Measurements from ENCODE around the gene DNAAF5. TPM values are rescaled to one million over a fixed set of nuclear protein-coding genes. Genes with fewer than 3 reads are reported as not detected.
A peak's percentile ranks its signal among the peaks of the same experiment; 100 is the strongest.

The DNAAF5 gene
- total RNA-seq, 1 experiment from 2014 or later: 101 TPM

- peak; percentile 43 for DNase-seq
- Histone ChIP-seq H3K36me3 (replicated peaks; ENCODE audit: control insufficient read depth, insufficient read depth, low read length) (no peaks in the 10 kb centered on the region; the same call in 1 of the 2 replicates), H3K27me3 (ENCODE audit: control insufficient read depth, insufficient read depth, low read length) (no peaks in the 10 kb centered on the region), H3K4me3 (ENCODE audit: insufficient read depth, low read depth, low read length) (no peak overlapping the region)
Observed at GRCh38 chr7:818031-818699, 91.7 kb downstream of the DNAAF5 start.

GRCh38 chr7:820341-820740 lies 93.8 kb downstream of the DNAAF5 start:
- no peak overlapping the region for H3K4me3 ChIP-seq (ENCODE audit: insufficient read depth, low read depth, low read length)
- no peaks in the 10 kb centered on the region for H3K27me3 ChIP-seq (ENCODE audit: control insufficient read depth, insufficient read depth, low read length)
- no peaks in the 10 kb centered on the region; the same call in none of the 2 replicates for H3K36me3 ChIP-seq (replicated peaks; ENCODE audit: control insufficient read depth, insufficient read depth, low read length)
- DNase-seq: no peak

GRCh38 chr7:821688-822087 lies 95.2 kb downstream of the DNAAF5 start:
- H3K36me3 ChIP-seq (replicated peaks; ENCODE audit: control insufficient read depth, insufficient read depth, low read length): no peaks in the 10 kb centered on the region; the same call in none of the 2 replicates

GRCh38 chr7:822692-823276 lies 96.3 kb downstream of the DNAAF5 start:
- peak; percentile 84 for DNase-seq
- H3K36me3 ChIP-seq (replicated peaks; ENCODE audit: control insufficient read depth, insufficient read depth, low read length): no peaks in the 10 kb centered on the region; the same call in none of the 2 replicates
- no peak overlapping the region for H3K4me3 ChIP-seq (ENCODE audit: insufficient read depth, low read depth, low read length)
- H3K27me3 ChIP-seq (ENCODE audit: control insufficient read depth, insufficient read depth, low read length): no peaks in the 10 kb centered on the region

More at GRCh38 chr7:821688-822087, 95.2 kb downstream of the DNAAF5 start:
- Histone ChIP-seq H3K4me3 (ENCODE audit: insufficient read depth, low read depth, low read length) (no peak overlapping the region), H3K27me3 (ENCODE audit: control insufficient read depth, insufficient read depth, low read length) (no peaks in the 10 kb centered on the region)
- DNase-seq: peak; percentile 42

GRCh38 chr7:823649-824048 lies 97.2 kb downstream of the DNAAF5 start:
- DNase-seq: peak; percentile 31
- Histone ChIP-seq H3K27me3 (ENCODE audit: control insufficient read depth, insufficient read depth, low read length) (no peaks in the 10 kb centered on the region), H3K36me3 (replicated peaks; ENCODE audit: control insufficient read depth, insufficient read depth, low read length) (no peaks in the 10 kb centered on the region; the same call in none of the 2 replicates), H3K4me3 (ENCODE audit: insufficient read depth, low read depth, low read length) (no peak overlapping the region)

GRCh38 chr7:824081-824480 lies 97.6 kb downstream of the DNAAF5 start:
- DNase-seq: peak; percentile 28
- Histone ChIP-seq H3K36me3 (replicated peaks; ENCODE audit: control insufficient read depth, insufficient read depth, low read length) (no peaks in the 10 kb centered on the region; the same call in none of the 2 replicates), H3K27me3 (ENCODE audit: control insufficient read depth, insufficient read depth, low read length) (no peaks in the 10 kb centered on the region), H3K4me3 (ENCODE audit: insufficient read depth, low read depth, low read length) (no peak overlapping the region)

GRCh38 chr7:824664-825063 lies 98.2 kb downstream of the DNAAF5 start:
- H3K4me3 ChIP-seq (ENCODE audit: insufficient read depth, low read depth, low read length): no peak overlapping the region
- H3K27me3 ChIP-seq (ENCODE audit: control insufficient read depth, insufficient read depth, low read length): no peaks in the 10 kb centered on the region
- DNase-seq: no peak
- no peaks in the 10 kb centered on the region; the same call in none of the 2 replicates for H3K36me3 ChIP-seq (replicated peaks; ENCODE audit: control insufficient read depth, insufficient read depth, low read length)

- Histone ChIP-seq H3K4me3 (ENCODE audit: insufficient read depth, low read depth, low read length) (no peak overlapping the region), H3K27me3 (ENCODE audit: control insufficient read depth, insufficient read depth, low read length) (no peaks in the 10 kb centered on the region), H3K36me3 (replicated peaks; ENCODE audit: control insufficient read depth, insufficient read depth, low read length) (no peaks in the 10 kb centered on the region; the same call in none of the 2 replicates)
- DNase-seq: no peak
Observed at GRCh38 chr7:825386-825785, 98.9 kb downstream of the DNAAF5 start.

- DNase-seq: no peak
- no peaks in the 10 kb centered on the region for H3K27me3 ChIP-seq (ENCODE audit: control insufficient read depth, insufficient read depth, low read length)
- no peak overlapping the region for H3K4me3 ChIP-seq (ENCODE audit: insufficient read depth, low read depth, low read length)
- no peaks in the 10 kb centered on the region; the same call in none of the 2 replicates for H3K36me3 ChIP-seq (replicated peaks; ENCODE audit: control insufficient read depth, insufficient read depth, low read length)
Observed at GRCh38 chr7:826230-826917, 99.9 kb downstream of the DNAAF5 start.

GRCh38 chr7:828793-829561 lies 102.5 kb downstream of the DNAAF5 start:
- no peak for DNase-seq
- Histone ChIP-seq H3K36me3 (replicated peaks; ENCODE audit: control insufficient read depth, insufficient read depth, low read length) (no peaks in the 10 kb centered on the region; the same call in none of the 2 replicates), H3K4me3 (ENCODE audit: insufficient read depth, low read depth, low read length) (no peak overlapping the region), H3K27me3 (ENCODE audit: control insufficient read depth, insufficient read depth, low read length) (no peaks in the 10 kb centered on the region)

- Histone ChIP-seq H3K27me3 (ENCODE audit: control insufficient read depth, insufficient read depth, low read length) (no peaks in the 10 kb centered on the region), H3K4me3 (ENCODE audit: insufficient read depth, low read depth, low read length) (no peak overlapping the region), H3K36me3 (replicated peaks; ENCODE audit: control insufficient read depth, insufficient read depth, low read length) (no peaks in the 10 kb centered on the region; the same call in none of the 2 replicates)
- DNase-seq: no peak
Observed at GRCh38 chr7:830069-830468, 103.6 kb downstream of the DNAAF5 start.

- no peak for DNase-seq
- Histone ChIP-seq H3K36me3 (replicated peaks; ENCODE audit: control insufficient read depth, insufficient read depth, low read length) (peaks cover 2% of the 10 kb centered on the region), H3K4me3 (ENCODE audit: insufficient read depth, low read depth, low read length) (no peak overlapping the region), H3K27me3 (ENCODE audit: control insufficient read depth, insufficient read depth, low read length) (no peaks in the 10 kb centered on the region)
Observed at GRCh38 chr7:831596-832166, 105.2 kb downstream of the DNAAF5 start.

- Histone ChIP-seq H3K36me3 (replicated peaks; ENCODE audit: control insufficient read depth, insufficient read depth, low read length) (peaks cover 2% of the 10 kb centered on the region), H3K27me3 (ENCODE audit: control insufficient read depth, insufficient read depth, low read length) (no peaks in the 10 kb centered on the region), H3K4me3 (ENCODE audit: insufficient read depth, low read depth, low read length) (no peak within 1 kb of the TSS)
- DNase-seq: no peak
Observed at GRCh38 chr7:832167-832967, 105.9 kb downstream of the DNAAF5 start, which contains the start of gene SUN1. SUN1 (plus strand) TSS chr7:832476; CDS start chr7:832525, 49 bp downstream.
